Activated T-cell treated with anti-CD3 and anti-CD28 coated beads, Interleukin-2, amount 50 U/mL, for 48 hours (primary cell): ENCODE measurements around the gene RAB3GAP1.
"Not testable (repeated sequence)": the region's sequence is repeated elsewhere in the genome, so short reads cannot be mapped to it uniquely, and the experiment has no call there.

Experiments used
- DNase-seq, 2 experiments: peaks; one replicate each; pipeline ENCODE4 v3.0.0-alpha.2; 2020

RAB3GAP1 gene

GRCh38 chr2:135119582-135119981 lies 67.5 kb downstream of the RAB3GAP1 start:
- DNase-seq, result no peak

GRCh38 chr2:135121016-135121657 lies 69.0 kb downstream of the RAB3GAP1 start:
- DNase-seq, result no peak

GRCh38 chr2:135121658-135122039 lies 69.6 kb downstream of the RAB3GAP1 start:
- DNase-seq, result not testable (repeated sequence)

GRCh38 chr2:135124924-135125886 lies 73.1 kb downstream of the RAB3GAP1 start:
- no peak for DNase-seq

GRCh38 chr2:135125940-135126339 lies 73.8 kb downstream of the RAB3GAP1 start:
- DNase-seq, result no peak

GRCh38 chr2:135130751-135131150 lies 78.7 kb downstream of the RAB3GAP1 start:
- DNase-seq, result no peak

- DNase-seq, result no peak
Observed at GRCh38 chr2:135132314-135132713, 80.2 kb downstream of the RAB3GAP1 start.

- no peak for DNase-seq
Observed at GRCh38 chr2:135140606-135141005, 88.5 kb downstream of the RAB3GAP1 start.

GRCh38 chr2:135142323-135142722 lies 90.2 kb downstream of the RAB3GAP1 start:
- DNase-seq, result no peak

GRCh38 chr2:135144343-135144742 lies 92.3 kb downstream of the RAB3GAP1 start:
- DNase-seq, result no peak

GRCh38 chr2:135149251-135149650 lies 97.2 kb downstream of the RAB3GAP1 start:
- DNase-seq, result no peak

GRCh38 chr2:135150725-135151124 lies 98.6 kb downstream of the RAB3GAP1 start:
- DNase-seq, result no peak

GRCh38 chr2:135151615-135152014 lies 99.5 kb downstream of the RAB3GAP1 start:
- DNase-seq, result no peak

- DNase-seq, result no peak
Observed at GRCh38 chr2:135152361-135152760, 100.3 kb downstream of the RAB3GAP1 start.

- DNase-seq, result no peak
Observed at GRCh38 chr2:135154962-135155361, 102.9 kb downstream of the RAB3GAP1 start.

- DNase-seq, result no peak
Observed at GRCh38 chr2:135157856-135158255, 105.8 kb downstream of the RAB3GAP1 start.

GRCh38 chr2:135159191-135159590 lies 107.1 kb downstream of the RAB3GAP1 start:
- no peak for DNase-seq

GRCh38 chr2:135162377-135162776 lies 110.3 kb downstream of the RAB3GAP1 start:
- DNase-seq, result no peak

GRCh38 chr2:135162786-135163185 lies 110.7 kb downstream of the RAB3GAP1 start:
- no peak for DNase-seq

GRCh38 chr2:135163306-135163705 lies 111.2 kb downstream of the RAB3GAP1 start:
- DNase-seq, result no peak

GRCh38 chr2:135163901-135164300 lies 111.8 kb downstream of the RAB3GAP1 start:
- no peak for DNase-seq

- no peak for DNase-seq
Observed at GRCh38 chr2:135164431-135164830, 112.3 kb downstream of the RAB3GAP1 start.

- no peak for DNase-seq
Observed at GRCh38 chr2:135167273-135167672, 115.2 kb downstream of the RAB3GAP1 start.

GRCh38 chr2:135168204-135168856 lies 116.2 kb downstream of the RAB3GAP1 start:
- no peak for DNase-seq
